ENCODE results near the gene KIAA1549. TPM values are rescaled to one million over a fixed set of nuclear protein-coding genes. Genes with fewer than 3 reads are reported as not detected.

KIAA1549 gene
- total and polyA plus RNA-seq, 9 donors: 1.2 to 5.0 (median 3.6) TPM

- 34 to 58% (median 50%) methylated on average over 5 of the region's 5 CpGs for WGBS, 3 donors
- intact Hi-C loops (cut with DNase I): no loop called here
- TF ChIP-seq POLR2A (IDR thresholded peaks at IDR 0.05): no peak
- TF ChIP-seq EP300 (IDR thresholded peaks at IDR 0.05): no peak
- no peak for TF ChIP-seq CTCF (IDR thresholded peaks at IDR 0.05)
- Histone ChIP-seq H3K4me3 (no peak overlapping the region), H3K27ac (no peak overlapping the region), H3K36me3 (no peaks in the 10 kb centered on the region), H3K4me1 (ENCODE audit: insufficient read depth) (peaks cover 3% of the 10 kb centered on the region), H3K9me3 (no peaks in the 10 kb centered on the region), H3K27me3 (no peaks in the 10 kb centered on the region)
- no peak for DNase-seq
These were observed 73.9 kb downstream of the KIAA1549 start for GRCh38 chr7:138907201-138907847.

- H3K27ac ChIP-seq: no peak overlapping the region
- intact Hi-C loops (cut with DNase I): no loop called here
These were observed 77.2 kb downstream of the KIAA1549 start for GRCh38 chr7:138903859-138904435.

GRCh38 chr7:138903186-138903820 lies 77.9 kb downstream of the KIAA1549 start:
- Histone ChIP-seq H3K27me3 (no peaks in the 10 kb centered on the region), H3K36me3 (no peaks in the 10 kb centered on the region), H3K9me3 (no peaks in the 10 kb centered on the region), H3K27ac (no peak overlapping the region), H3K4me3 (no peak overlapping the region), H3K4me1 (ENCODE audit: insufficient read depth) (peaks cover 3% of the 10 kb centered on the region)
- intact Hi-C loops (cut with DNase I): no loop called here
- 92 to 97% (median 95%) methylated on average over 10 of the region's 10 CpGs for WGBS, 3 donors
- TF ChIP-seq CTCF (IDR thresholded peaks at IDR 0.05) (no peak), POLR2A (IDR thresholded peaks at IDR 0.05) (no peak), EP300 (IDR thresholded peaks at IDR 0.05) (no peak)
- DNase-seq: no peak

More at GRCh38 chr7:138903859-138904435, 77.2 kb downstream of the KIAA1549 start:
- Histone ChIP-seq H3K27me3 (no peaks in the 10 kb centered on the region), H3K36me3 (no peaks in the 10 kb centered on the region), H3K4me3 (no peak overlapping the region), H3K4me1 (ENCODE audit: insufficient read depth) (peaks cover 3% of the 10 kb centered on the region), H3K9me3 (no peaks in the 10 kb centered on the region)
- 87 to 94% (median 90%) methylated on average over 14 of the region's 14 CpGs for WGBS, 3 donors
- TF ChIP-seq POLR2A (IDR thresholded peaks at IDR 0.05) (no peak), EP300 (IDR thresholded peaks at IDR 0.05) (no peak), CTCF (IDR thresholded peaks at IDR 0.05) (no peak)
- no peak for DNase-seq

GRCh38 chr7:138902161-138902560 lies 79.0 kb downstream of the KIAA1549 start:
- no peaks in the 10 kb centered on the region for H3K36me3 ChIP-seq
- peaks cover under 1% of the 10 kb centered on the region for H3K4me1 ChIP-seq (ENCODE audit: insufficient read depth)
- WGBS, 3 donors: 92 to 98% (median 95%) methylated on average over 3 of the region's 3 CpGs
- H3K27ac ChIP-seq: no peak overlapping the region
- no peak for DNase-seq
- intact Hi-C loops (cut with DNase I): no loop called here
- H3K9me3 ChIP-seq: no peaks in the 10 kb centered on the region
- TF ChIP-seq EP300 (IDR thresholded peaks at IDR 0.05): no peak
- no peak for TF ChIP-seq POLR2A (IDR thresholded peaks at IDR 0.05)
- no peak for TF ChIP-seq CTCF (IDR thresholded peaks at IDR 0.05)
- no peak overlapping the region for H3K4me3 ChIP-seq
- no peaks in the 10 kb centered on the region for H3K27me3 ChIP-seq

All from ovary (tissue), 9 donors.